SJCRH30 (cell line): Measurements from ENCODE around the gene FMO2. TPM values are rescaled to one million over a fixed set of nuclear protein-coding genes. Genes with fewer than 3 reads are reported as not detected.

Source experiments
- DNase-seq, 2 experiments: peaks; one replicate each; pipeline ENCODE4 v3.0.0-alpha.2; 2015 to 2020
- H3K27ac ChIP-seq: fragments of 250-450 bp; sonication (Bioruptor Pico); 2 replicates; pipeline ENCODE4 v1.5.1; 2020; ENCODE audit warnings: mild to moderate bottlenecking, moderate library complexity
- H3K27me3 ChIP-seq: fragments of 250-450 bp; sonication (Bioruptor Pico); 2 replicates; pipeline ENCODE4 v1.5.1; 2020; ENCODE audit warnings: mild to moderate bottlenecking, moderate library complexity
- H3K36me3 ChIP-seq: fragments of 250-450 bp; sonication (Bioruptor Pico); 2 replicates; pipeline ENCODE4 v1.5.1; 2020; ENCODE audit warnings: mild to moderate bottlenecking, moderate library complexity
- H3K4me1 ChIP-seq: fragments of 250-450 bp; sonication (Bioruptor Pico); 2 replicates; pipeline ENCODE4 v1.5.1; 2020; ENCODE audit warnings: mild to moderate bottlenecking, moderate library complexity
- H3K4me3 ChIP-seq: fragments of 250-450 bp; sonication (Bioruptor Pico); 2 replicates; pipeline ENCODE4 v1.5.1; 2020; ENCODE audit warnings: mild to moderate bottlenecking, moderate library complexity
- H3K9me3 ChIP-seq: fragments of 250-450 bp; sonication (Bioruptor Pico); replicated peaks from 2 replicates; pipeline ENCODE4 v1.5.1; 2020; ENCODE audit warnings: mild to moderate bottlenecking, moderate library complexity
- total RNA-seq: library from RNA; depleted of rRNA; stranded (reverse); fragments of >200 nt; shearing (Covaris generic); gene quantifications from 2 replicates; pipeline ENCODE4 v1.2.3, GENCODE V29; 2014; rRNA removed

Gene FMO2
- total RNA-seq, 1 experiment from 2014 or later = not detected

DNA sequence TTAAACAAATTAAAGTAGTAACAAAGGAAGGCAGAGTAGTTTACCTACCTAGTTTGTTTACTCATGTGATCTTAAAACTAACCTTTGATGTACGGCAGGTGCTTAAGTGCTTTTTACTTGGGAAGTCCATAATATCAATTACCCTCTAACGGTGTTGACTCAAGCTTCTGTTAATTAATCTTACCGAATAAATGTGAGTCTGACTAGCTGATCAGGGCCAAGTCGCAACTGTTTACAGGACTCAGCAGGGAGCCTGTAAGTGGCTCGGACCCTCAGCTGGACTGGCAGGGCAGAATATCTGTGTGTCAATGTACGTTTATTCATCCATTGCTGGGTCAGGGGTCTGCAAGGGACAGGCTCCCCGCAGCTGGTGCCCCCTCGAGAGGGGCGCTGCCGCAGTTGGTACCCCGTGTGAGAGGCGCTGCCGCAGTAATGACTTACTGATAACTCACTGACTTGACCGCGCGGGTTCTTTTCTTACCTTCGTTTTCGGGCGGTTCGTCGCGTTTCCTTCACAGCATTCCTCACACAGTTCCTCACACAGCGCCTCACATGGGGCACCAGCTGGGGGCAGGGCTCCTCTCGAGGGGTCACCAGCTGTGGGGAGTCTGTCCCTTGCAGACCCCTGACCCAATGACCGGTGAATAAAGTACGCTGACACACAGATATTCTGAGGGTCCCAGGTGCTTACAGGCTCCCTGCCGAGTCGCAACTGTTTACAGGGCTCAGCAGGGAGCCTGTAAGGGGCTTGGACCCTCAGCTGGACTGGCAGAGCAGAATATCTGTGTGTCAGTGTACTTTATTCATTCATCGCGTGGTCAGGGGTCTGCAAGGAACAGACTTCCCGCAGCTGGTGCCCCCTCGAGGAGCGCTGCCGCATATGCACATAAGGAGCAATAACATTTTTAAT is 66.2 kb downstream of the FMO2 start:
- H3K4me3 ChIP-seq = no peak overlapping the region
- no peaks in the 10 kb centered on the region for H3K27me3 ChIP-seq
- peak in 1 of 2 experiments; percentile 16 for DNase-seq
- H3K36me3 ChIP-seq = no peaks in the 10 kb centered on the region
- H3K27ac ChIP-seq = no peak overlapping the region
- peaks cover 9% of the 10 kb centered on the region for H3K4me1 ChIP-seq
- H3K9me3 ChIP-seq = no peaks in the 10 kb centered on the region

DNA sequence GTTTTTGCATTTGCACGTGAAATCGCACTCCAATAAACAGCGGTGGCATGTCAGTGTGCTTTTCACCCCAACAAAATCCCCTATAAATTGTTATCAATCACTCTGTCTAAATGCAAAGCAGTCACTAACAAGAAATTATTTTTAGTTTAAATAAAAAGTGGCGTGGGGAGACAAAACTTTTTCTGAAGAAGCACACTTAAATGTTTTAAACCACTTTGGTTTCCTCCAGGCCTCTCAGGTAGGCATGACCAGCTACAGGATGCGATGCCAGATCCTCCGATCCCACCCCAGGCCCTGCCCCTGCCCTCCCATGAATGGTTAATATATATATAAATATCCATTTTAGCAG is 66.8 kb downstream of the FMO2 start:
- H3K27me3 ChIP-seq = no peaks in the 10 kb centered on the region
- no peaks in the 10 kb centered on the region for H3K36me3 ChIP-seq
- H3K27ac ChIP-seq = no peak overlapping the region
- H3K4me3 ChIP-seq = no peak overlapping the region
- no peak for DNase-seq
- H3K4me1 ChIP-seq = peaks cover 9% of the 10 kb centered on the region
- no peaks in the 10 kb centered on the region for H3K9me3 ChIP-seq

GRCh38 chr1:171252482-171252881 is 67.4 kb downstream of the FMO2 start:
- Histone ChIP-seq H3K4me1 (peaks cover 9% of the 10 kb centered on the region), H3K27me3 (no peaks in the 10 kb centered on the region), H3K36me3 (no peaks in the 10 kb centered on the region), H3K9me3 (no peaks in the 10 kb centered on the region), H3K27ac (no peak overlapping the region), H3K4me3 (no peak overlapping the region)
- DNase-seq = peak; percentile 72 to 82

- H3K9me3 ChIP-seq = no peaks in the 10 kb centered on the region
- peaks cover 16% of the 10 kb centered on the region for H3K4me1 ChIP-seq
- no peak for DNase-seq
- H3K4me3 ChIP-seq = no peak overlapping the region
- no peaks in the 10 kb centered on the region for H3K36me3 ChIP-seq
- H3K27me3 ChIP-seq = no peaks in the 10 kb centered on the region
- no peak overlapping the region for H3K27ac ChIP-seq
Observed at GRCh38 chr1:171254859-171255258, 69.8 kb downstream of the FMO2 start.

DNA sequence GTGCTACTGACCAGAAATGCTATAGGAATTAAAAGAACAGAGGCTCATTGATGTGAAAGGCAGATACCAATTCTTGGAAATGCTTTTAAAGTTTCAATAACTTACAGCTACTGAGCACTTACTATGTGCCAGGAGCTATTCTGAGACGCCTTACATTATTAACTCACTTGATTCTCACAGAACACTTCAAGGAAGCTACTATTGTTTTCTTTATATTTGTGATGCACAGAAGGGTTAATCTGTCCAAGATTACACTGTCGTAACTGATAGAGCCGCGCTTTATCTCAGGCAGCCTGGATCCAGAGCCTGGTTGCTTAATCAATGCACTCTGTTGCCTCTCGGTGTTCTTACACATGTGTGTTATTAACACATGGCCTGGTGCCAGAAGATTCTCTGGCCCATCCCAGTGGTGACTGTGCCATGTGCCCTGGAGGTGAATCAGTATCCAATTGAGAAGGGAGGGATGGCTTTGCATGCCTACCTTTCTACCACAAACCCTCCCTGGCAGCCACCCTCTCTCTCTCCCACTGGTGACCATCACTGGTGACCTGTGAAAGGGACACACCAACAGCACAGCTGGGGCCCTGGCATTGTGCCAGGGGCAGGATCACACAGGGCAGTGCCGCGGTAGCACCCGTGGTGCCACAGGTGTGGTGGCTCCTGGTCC is 72.0 kb downstream of the FMO2 start:
- no peak overlapping the region for H3K27ac ChIP-seq
- H3K4me1 ChIP-seq = peaks cover 14% of the 10 kb centered on the region
- no peak for DNase-seq
- H3K9me3 ChIP-seq = no peaks in the 10 kb centered on the region
- H3K36me3 ChIP-seq = no peaks in the 10 kb centered on the region
- H3K27me3 ChIP-seq = no peaks in the 10 kb centered on the region
- H3K4me3 ChIP-seq = no peak overlapping the region

GRCh38 chr1:171257607-171258076 is 72.5 kb downstream of the FMO2 start:
- no peak overlapping the region for H3K27ac ChIP-seq
- no peak overlapping the region for H3K4me3 ChIP-seq
- H3K36me3 ChIP-seq = no peaks in the 10 kb centered on the region
- H3K4me1 ChIP-seq = peaks cover 10% of the 10 kb centered on the region
- H3K9me3 ChIP-seq = no peaks in the 10 kb centered on the region
- DNase-seq = no peak
- H3K27me3 ChIP-seq = no peaks in the 10 kb centered on the region

GRCh38 chr1:171258429-171258828 is 73.3 kb downstream of the FMO2 start:
- H3K4me1 ChIP-seq = peaks cover 7% of the 10 kb centered on the region; the same call in 1 of the 2 replicates
- H3K4me3 ChIP-seq = no peak overlapping the region
- no peak overlapping the region for H3K27ac ChIP-seq
- H3K9me3 ChIP-seq = no peaks in the 10 kb centered on the region
- H3K36me3 ChIP-seq = no peaks in the 10 kb centered on the region
- H3K27me3 ChIP-seq = no peaks in the 10 kb centered on the region
- no peak for DNase-seq

GRCh38 chr1:171258943-171259342 is 73.8 kb downstream of the FMO2 start:
- Histone ChIP-seq H3K4me3 (no peak overlapping the region), H3K4me1 (peaks cover 7% of the 10 kb centered on the region; the same call in 1 of the 2 replicates), H3K36me3 (no peaks in the 10 kb centered on the region), H3K27ac (no peak overlapping the region), H3K27me3 (no peaks in the 10 kb centered on the region), H3K9me3 (no peaks in the 10 kb centered on the region)
- DNase-seq = no peak

Other genes with a start within 250 kb of the FMO2 start
- gene MROH9, start 249.8 kb upstream of the FMO2 start, total RNA-seq = not detected in 2 replicates
- not detected in 2 replicates for gene FMO3, start 94.4 kb upstream of the FMO2 start, total RNA-seq
- gene FMO1, start 63.2 kb downstream of the FMO2 start, total RNA-seq = not detected in 2 replicates
- gene FMO4, start 128.9 kb downstream of the FMO2 start, total RNA-seq = 0.87 and 1.4 TPM in 2 replicates